ENCODE results near the gene MAGI2. TPM values are rescaled to one million over a fixed set of nuclear protein-coding genes. Genes with fewer than 3 reads are reported as not detected.

The MAGI2 gene
- total and polyA plus RNA-seq, 4 donors: 0.37 to 4.1 (median 1.4) TPM

DNA sequence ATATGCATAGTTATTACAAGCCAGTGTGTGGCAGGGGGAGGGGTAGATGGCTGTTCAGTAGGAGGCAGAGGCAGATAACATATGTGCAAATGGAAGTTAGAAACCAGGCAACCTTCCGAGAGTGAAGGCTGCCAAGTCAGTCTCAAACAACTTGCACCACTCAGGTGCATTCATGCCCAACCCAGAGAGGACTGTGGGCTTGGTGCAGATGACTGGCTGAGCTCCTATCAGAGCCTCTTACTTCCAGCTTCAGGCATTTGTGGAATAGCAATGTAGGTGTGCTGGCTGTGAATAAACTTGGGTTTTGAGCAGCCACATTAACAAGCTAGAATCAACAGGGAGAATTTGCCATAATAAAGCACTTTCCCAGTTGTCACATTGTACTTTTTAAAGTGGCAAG, 865.1 kb downstream of the MAGI2 start:
- H3K27ac ChIP-seq (ENCODE audit: low read depth in 1 of 2, low read length in 2 of 2): no peak overlapping the region
- H3K27me3 ChIP-seq (ENCODE audit: control insufficient read depth in 4 of 4, insufficient read depth in 4 of 4, low read length in 3 of 4): no peaks in the 10 kb centered on the region
- H3K36me3 ChIP-seq (ENCODE audit: control insufficient read depth in 4 of 4, insufficient read depth in 3 of 4, low read depth in 1 of 4, low read length in 3 of 4): no peaks in the 10 kb centered on the region
- TF ChIP-seq HNF4G (IDR thresholded peaks at IDR 0.05) (no peak), FOXA2 (IDR thresholded peaks at IDR 0.05) (no peak), YY1 (IDR thresholded peaks at IDR 0.05) (no peak), FOXA1 (IDR thresholded peaks at IDR 0.05) (no peak), RXRA (IDR thresholded peaks at IDR 0.05) (no peak), EGR1 (IDR thresholded peaks at IDR 0.05; ENCODE audit: low read depth in 2 of 2) (no peak), NR2F2 (IDR thresholded peaks at IDR 0.05) (no peak)
- TF ChIP-seq, protein P1, sequence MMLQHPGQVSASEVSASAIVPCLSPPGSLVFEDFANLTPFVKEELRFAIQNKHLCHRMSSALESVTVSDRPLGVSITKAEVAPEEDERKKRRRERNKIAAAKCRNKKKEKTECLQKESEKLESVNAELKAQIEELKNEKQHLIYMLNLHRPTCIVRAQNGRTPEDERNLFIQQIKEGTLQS (IDR thresholded peaks at IDR 0.05): no peak
- TF ChIP-seq, protein P2, sequence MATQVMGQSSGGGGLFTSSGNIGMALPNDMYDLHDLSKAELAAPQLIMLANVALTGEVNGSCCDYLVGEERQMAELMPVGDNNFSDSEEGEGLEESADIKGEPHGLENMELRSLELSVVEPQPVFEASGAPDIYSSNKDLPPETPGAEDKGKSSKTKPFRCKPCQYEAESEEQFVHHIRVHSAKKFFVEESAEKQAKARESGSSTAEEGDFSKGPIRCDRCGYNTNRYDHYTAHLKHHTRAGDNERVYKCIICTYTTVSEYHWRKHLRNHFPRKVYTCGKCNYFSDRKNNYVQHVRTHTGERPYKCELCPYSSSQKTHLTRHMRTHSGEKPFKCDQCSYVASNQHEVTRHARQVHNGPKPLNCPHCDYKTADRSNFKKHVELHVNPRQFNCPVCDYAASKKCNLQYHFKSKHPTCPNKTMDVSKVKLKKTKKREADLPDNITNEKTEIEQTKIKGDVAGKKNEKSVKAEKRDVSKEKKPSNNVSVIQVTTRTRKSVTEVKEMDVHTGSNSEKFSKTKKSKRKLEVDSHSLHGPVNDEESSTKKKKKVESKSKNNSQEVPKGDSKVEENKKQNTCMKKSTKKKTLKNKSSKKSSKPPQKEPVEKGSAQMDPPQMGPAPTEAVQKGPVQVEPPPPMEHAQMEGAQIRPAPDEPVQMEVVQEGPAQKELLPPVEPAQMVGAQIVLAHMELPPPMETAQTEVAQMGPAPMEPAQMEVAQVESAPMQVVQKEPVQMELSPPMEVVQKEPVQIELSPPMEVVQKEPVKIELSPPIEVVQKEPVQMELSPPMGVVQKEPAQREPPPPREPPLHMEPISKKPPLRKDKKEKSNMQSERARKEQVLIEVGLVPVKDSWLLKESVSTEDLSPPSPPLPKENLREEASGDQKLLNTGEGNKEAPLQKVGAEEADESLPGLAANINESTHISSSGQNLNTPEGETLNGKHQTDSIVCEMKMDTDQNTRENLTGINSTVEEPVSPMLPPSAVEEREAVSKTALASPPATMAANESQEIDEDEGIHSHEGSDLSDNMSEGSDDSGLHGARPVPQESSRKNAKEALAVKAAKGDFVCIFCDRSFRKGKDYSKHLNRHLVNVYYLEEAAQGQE (IDR thresholded peaks at IDR 0.05): no peak
- no peak for DNase-seq (ENCODE audit: low spot score)
- H3K9ac ChIP-seq (ENCODE audit: low read depth in 1 of 2, low read length in 2 of 2): no peak overlapping the region
- no peaks in the 10 kb centered on the region for H3K4me1 ChIP-seq (ENCODE audit: control insufficient read depth in 4 of 4, insufficient read depth in 4 of 4, low read length in 3 of 4)
- WGBS: 38% methylated on average over 1 of the region's 1 CpG
- no peaks in the 10 kb centered on the region for H3K9me3 ChIP-seq (ENCODE audit: control insufficient read depth in 4 of 4, low read length in 3 of 4)
- no peak overlapping the region for H3K4me3 ChIP-seq (ENCODE audit: low read depth in 1 of 3, low read length in 3 of 3)

DNA sequence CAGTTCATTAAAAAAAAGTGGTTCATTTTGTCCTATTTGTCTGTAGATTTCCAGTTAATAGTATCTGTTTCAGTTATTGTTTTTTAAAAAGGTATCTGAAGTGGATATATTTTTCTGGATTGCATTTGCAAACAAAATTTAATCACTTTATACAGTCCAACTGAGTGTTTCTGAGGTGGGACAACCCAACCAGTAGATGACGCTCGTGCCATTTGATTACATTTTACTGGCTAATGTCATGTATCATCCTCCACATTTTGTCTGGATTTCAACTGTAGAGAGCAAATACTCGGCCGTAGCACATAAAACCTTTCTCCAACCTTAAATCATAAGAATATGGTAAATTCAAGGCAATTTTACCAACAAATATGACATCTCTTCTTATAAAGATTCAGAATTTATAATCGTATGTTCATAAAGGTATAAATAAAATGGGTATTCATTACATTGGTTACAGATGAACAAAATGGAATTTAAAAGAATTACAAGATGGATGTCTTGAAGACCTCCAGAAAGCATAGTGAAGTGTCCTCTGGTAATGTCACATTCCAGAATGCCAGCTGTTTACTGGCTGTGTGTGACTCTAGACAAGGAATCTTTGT, 865.9 kb downstream of the MAGI2 start:
- Histone ChIP-seq H3K36me3 (ENCODE audit: control insufficient read depth in 4 of 4, insufficient read depth in 3 of 4, low read depth in 1 of 4, low read length in 3 of 4) (no peaks in the 10 kb centered on the region), H3K4me1 (ENCODE audit: control insufficient read depth in 4 of 4, insufficient read depth in 4 of 4, low read length in 3 of 4) (no peaks in the 10 kb centered on the region), H3K27ac (ENCODE audit: low read depth in 1 of 2, low read length in 2 of 2) (no peak overlapping the region), H3K9ac (ENCODE audit: low read depth in 1 of 2, low read length in 2 of 2) (no peak overlapping the region), H3K9me3 (ENCODE audit: control insufficient read depth in 4 of 4, low read length in 3 of 4) (no peaks in the 10 kb centered on the region), H3K4me3 (ENCODE audit: low read depth in 1 of 3, low read length in 3 of 3) (no peak overlapping the region), H3K27me3 (ENCODE audit: control insufficient read depth in 4 of 4, insufficient read depth in 4 of 4, low read length in 3 of 4) (no peaks in the 10 kb centered on the region)
- TF ChIP-seq GABPA (IDR thresholded peaks at IDR 0.05 in 1 of 2, conservative IDR thresholded peaks at IDR 0.05 in 1 of 2) (no peak), SP1 (IDR thresholded peaks at IDR 0.05) (no peak), RAD21 (IDR thresholded peaks at IDR 0.05) (peak in 1 of 2 donors; percentile 6)
- WGBS: 87% methylated on average over 5 of the region's 5 CpGs
- no peak for DNase-seq (ENCODE audit: low spot score)

DNA sequence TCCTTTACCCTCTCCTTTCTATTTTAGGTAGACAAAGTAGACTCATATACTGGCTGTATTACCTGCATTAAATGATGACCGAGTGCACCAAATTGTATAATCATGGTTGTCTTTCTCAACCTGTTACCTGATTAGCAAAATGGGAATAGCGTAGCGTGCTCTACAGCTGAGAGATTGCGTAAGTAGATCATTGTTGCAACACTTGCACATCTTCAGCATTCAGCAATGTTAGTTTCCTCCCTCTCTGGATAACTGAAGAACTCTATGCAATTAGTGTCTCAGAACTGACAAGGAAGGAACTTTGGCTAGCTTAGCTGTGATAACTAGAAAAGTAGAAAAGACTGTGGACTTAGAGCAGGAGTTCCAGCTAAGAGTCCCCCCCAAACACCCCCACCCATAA, 867.5 kb downstream of the MAGI2 start:
- TF ChIP-seq JUND (IDR thresholded peaks at IDR 0.05) (no peak), FOXA2 (IDR thresholded peaks at IDR 0.05) (no peak), YY1 (IDR thresholded peaks at IDR 0.05) (no peak), GABPA (IDR thresholded peaks at IDR 0.05 in 1 of 2, conservative IDR thresholded peaks at IDR 0.05 in 1 of 2) (no peak), HNF4G (IDR thresholded peaks at IDR 0.05) (no peak), RXRA (IDR thresholded peaks at IDR 0.05) (no peak)
- TF ChIP-seq, protein P3, sequence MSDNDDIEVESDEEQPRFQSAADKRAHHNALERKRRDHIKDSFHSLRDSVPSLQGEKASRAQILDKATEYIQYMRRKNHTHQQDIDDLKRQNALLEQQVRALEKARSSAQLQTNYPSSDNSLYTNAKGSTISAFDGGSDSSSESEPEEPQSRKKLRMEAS (IDR thresholded peaks at IDR 0.05): no peak
- TF ChIP-seq, protein P4, sequence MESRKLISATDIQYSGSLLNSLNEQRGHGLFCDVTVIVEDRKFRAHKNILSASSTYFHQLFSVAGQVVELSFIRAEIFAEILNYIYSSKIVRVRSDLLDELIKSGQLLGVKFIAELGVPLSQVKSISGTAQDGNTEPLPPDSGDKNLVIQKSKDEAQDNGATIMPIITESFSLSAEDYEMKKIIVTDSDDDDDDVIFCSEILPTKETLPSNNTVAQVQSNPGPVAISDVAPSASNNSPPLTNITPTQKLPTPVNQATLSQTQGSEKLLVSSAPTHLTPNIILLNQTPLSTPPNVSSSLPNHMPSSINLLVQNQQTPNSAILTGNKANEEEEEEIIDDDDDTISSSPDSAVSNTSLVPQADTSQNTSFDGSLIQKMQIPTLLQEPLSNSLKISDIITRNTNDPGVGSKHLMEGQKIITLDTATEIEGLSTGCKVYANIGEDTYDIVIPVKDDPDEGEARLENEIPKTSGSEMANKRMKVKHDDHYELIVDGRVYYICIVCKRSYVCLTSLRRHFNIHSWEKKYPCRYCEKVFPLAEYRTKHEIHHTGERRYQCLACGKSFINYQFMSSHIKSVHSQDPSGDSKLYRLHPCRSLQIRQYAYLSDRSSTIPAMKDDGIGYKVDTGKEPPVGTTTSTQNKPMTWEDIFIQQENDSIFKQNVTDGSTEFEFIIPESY (IDR thresholded peaks at IDR 0.05): no peak
- TF ChIP-seq, protein P2 (IDR thresholded peaks at IDR 0.05): no peak

More for the DNA sequence above, 867.5 kb downstream of the MAGI2 start:
- Histone ChIP-seq H3K9me3 (ENCODE audit: control insufficient read depth in 4 of 4, low read length in 3 of 4) (no peaks in the 10 kb centered on the region), H3K9ac (ENCODE audit: low read depth in 1 of 2, low read length in 2 of 2) (no peak overlapping the region), H3K4me1 (ENCODE audit: control insufficient read depth in 4 of 4, insufficient read depth in 4 of 4, low read length in 3 of 4) (no peaks in the 10 kb centered on the region), H3K36me3 (ENCODE audit: control insufficient read depth in 4 of 4, insufficient read depth in 3 of 4, low read depth in 1 of 4, low read length in 3 of 4) (no peaks in the 10 kb centered on the region), H3K27ac (ENCODE audit: low read depth in 1 of 2, low read length in 2 of 2) (no peak overlapping the region), H3K27me3 (ENCODE audit: control insufficient read depth in 4 of 4, insufficient read depth in 4 of 4, low read length in 3 of 4) (no peaks in the 10 kb centered on the region), H3K4me3 (ENCODE audit: low read depth in 1 of 3, low read length in 3 of 3) (no peak overlapping the region)
- DNase-seq (ENCODE audit: low spot score): no peak
- WGBS: 59% methylated on average over 4 of the region's 4 CpGs

Data from liver (tissue), 9 donors.